Activated CD8-positive, alpha-beta memory T cell treated with anti-CD3 and anti-CD28 coated beads for 4 hours (primary cell): ENCODE data around the gene SHBG.
"Not testable (repeated sequence)": the region's sequence is repeated elsewhere in the genome, so short reads cannot be mapped to it uniquely, and the experiment has no call there.

Experiments
- DNase-seq, 2 donors: peaks; one replicate each; pipeline ENCODE4 v3.0.0-alpha.2; 2020; ENCODE audit warnings: low read depth in 2 of 2

SHBG gene

DNA sequence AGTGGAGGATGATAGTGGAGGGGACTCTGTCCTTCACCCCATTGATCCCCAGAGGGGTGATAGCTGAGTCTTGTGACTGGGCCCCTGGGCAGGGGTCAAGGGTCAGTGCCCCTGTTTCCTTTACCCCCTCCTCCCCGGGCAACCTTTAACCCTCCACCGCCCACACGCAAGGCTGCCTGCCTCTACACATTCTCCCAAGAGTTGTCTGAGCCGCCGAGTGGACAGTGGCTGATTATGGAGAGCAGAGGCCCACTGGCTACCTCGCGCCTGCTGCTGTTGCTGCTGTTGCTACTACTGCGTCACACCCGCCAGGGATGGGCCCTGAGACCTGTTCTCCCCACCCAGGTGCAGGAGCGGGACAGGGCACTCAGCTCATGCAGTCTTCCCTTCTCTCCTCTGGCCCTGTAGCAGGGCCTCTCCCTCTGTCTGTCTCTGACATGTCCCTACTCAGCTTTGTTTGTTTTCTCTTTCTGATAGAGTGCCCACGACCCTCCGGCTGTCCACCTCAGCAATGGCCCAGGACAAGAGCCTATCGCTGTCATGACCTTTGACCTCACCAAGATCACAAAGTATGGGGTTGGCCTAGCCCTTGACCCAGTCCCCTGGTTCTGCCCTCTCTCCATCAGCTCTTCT lies at the start of gene SHBG:
Gene SHBG, plus strand, starts transcription at position 197 of the 633 bp plus-strand sequence. Its CDS starts 38 bp downstream, at position 235.
- no peak for DNase-seq

- no peak for DNase-seq
Observed at GRCh38 chr17:7580604-7581575, 49.0 kb upstream of the SHBG start.

DNA sequence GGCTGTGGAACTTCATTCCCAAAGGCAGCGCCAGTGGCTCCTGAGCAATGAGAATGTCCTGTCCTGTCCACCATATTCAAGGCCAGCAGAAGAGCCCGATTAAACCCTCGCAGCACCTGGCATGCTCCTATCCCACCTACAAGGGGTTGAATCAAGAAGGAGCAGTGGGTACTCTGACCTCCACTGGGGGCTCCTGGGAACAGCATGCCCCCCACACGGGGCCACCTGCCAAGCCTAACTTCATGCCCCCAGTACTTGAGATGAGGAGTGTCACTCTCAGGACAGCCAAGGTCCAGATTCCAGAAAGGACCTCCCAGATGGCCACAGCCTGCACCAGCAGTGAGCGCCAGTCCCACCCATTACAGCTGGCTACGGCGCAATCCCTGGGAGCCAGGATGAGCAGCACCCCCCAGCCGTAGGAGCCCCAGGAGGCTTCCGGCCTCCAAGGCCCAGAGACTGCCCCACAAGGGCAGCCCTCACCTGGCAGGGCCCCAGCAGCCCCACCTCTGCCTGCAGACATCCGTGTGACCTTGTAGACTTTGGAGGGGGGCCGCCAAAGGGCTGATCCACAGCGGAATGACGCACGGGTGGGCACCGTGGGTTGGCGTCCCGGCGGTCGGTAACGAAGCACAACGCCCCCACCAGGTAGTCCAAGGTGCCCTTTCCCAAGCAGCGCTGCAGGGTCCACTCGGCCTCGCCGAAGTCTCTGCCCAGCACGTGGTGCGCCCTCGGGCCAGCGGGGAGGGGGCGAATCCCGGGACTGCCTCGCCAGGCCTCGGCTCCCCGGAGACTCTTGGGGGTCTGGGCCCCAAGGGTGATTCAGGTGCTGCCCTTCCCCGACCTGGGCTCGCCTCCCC lies 47.3 kb upstream of the SHBG start:
- no peak for DNase-seq

DNA sequence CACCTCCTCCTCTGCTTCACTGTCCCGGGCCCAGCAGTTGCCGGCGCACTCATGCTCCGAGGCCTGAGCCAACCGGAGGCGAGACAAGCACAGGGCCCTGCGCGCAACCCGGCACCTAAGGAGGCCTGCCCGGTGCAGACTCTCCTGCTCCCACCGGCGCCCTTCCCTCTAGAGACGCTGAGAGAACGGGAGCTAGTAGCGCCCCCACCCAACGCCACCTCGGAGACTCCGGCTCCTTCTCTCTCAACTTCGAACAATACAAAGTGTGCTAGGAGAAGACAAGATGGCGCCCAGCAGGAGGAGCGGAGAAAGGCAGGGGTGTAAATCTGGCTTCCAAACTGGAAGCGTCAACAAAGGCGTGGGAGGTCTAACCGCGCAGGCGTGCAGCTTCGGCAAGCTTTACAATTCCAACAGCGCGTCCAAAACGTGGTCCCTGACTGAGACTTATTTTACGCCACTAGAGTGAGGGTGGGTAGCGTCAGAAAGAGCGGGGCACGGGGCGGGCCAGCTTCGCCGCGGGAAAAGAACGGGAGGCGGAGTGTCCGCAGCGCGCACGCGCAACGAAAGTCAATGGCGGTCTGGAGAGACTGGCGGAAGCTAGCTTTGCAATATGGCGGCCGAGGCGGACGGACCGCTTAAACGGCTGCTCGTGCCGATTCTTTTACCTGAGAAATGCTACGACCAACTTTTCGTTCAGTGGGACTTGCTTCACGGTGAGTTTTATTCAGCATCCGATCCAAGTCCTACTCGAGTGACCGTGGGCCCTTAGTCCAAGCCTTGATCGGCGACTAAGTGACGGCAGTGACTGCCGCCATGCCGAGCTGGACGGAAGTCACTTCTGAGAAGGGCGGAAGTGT lies 46.5 kb upstream of the SHBG start, which contains the start of gene MPDU1:
Gene MPDU1, plus strand, starts transcription at position 600 of the 857 bp plus-strand sequence. Its CDS starts 11 bp downstream, at position 611.
- peak; percentile 90 to 91 for DNase-seq

- no peak for DNase-seq
Observed at GRCh38 chr17:7586673-7587419, 43.1 kb upstream of the SHBG start.

DNA sequence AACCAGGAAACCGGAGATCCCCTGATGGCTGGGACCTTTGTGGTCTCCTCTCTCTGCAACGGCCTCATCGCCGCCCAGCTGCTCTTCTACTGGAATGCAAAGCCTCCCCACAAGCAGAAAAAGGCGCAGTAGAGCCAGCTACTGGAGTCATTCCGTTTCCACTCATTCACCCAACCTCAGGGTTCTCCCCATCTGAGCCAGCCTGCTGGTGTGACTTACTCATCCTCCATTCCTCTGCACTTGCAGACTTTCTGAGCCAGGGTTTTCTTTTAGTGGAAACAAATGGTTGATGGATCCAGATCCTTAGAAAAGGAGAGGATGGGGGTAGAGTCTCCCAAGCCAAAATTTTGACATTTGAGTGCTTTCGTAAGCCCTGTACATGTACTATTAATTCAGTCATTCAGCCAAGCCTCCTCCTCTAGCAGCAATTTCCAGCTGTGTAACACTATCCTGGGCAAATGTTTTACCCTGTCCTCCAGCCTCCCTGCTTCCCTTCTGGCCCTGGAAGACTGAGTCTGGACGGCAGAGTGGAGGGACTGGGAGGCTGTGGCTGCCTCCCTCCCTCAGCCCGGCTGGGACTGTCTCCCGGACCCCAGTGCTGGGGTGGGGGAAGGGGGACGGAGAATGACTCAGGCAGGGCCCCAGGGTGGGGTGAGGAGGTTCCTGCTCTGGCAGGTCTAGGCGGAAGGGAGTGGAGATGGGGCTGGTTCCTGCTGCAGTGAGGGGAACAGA lies 42.3 kb upstream of the SHBG start:
- no peak for DNase-seq

GRCh38 chr17:7588553-7589203 lies 41.3 kb upstream of the SHBG start:
- DNase-seq, result no peak

DNA sequence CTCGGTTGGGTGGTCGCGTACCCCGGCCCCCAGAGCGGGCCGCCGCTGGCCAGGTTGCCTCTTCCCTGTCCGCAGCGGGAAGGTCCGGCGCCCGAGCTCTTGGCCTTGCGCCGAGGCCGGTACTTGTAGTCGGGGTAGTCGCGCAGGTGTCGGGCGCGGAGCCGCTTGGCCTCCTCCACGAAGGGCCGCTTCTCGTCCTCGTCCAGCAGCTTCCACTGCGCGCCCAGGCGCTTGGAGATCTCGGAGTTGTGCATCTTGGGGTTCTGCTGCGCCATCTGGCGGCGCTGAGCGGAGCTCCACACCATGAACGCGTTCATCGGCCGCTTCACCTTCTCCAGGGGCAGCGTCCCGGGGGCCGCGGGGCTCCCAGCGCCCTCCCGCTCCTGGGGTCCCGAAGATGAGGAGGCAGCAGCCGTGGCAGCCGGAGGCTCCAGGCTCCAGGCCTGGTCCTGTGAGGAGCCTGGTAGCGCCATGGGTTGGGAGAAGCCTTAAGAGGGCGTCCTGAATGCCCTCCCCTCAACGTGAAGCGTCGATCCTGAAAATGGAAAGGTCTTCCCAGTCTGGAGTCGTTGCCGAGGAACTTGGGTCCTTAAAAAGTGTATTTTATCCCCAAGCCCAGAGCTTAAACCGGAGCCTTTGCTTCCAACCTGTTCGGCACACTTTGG lies 40.6 kb upstream of the SHBG start:
- DNase-seq, result peak; percentile 37 to 38

GRCh38 chr17:7589891-7590691 lies 39.8 kb upstream of the SHBG start, which contains the start of gene SOX15:
SOX15 (minus strand) TSS chr17:7590094; CDS start chr17:7589676, 418 bp downstream.
- no peak for DNase-seq

GRCh38 chr17:7590743-7591142 lies 39.2 kb upstream of the SHBG start:
- DNase-seq, result no peak

- no peak for DNase-seq
Observed at GRCh38 chr17:7591596-7591995, 38.3 kb upstream of the SHBG start.

- DNase-seq, result no peak
Observed at GRCh38 chr17:7592422-7593021, 37.4 kb upstream of the SHBG start.

DNA sequence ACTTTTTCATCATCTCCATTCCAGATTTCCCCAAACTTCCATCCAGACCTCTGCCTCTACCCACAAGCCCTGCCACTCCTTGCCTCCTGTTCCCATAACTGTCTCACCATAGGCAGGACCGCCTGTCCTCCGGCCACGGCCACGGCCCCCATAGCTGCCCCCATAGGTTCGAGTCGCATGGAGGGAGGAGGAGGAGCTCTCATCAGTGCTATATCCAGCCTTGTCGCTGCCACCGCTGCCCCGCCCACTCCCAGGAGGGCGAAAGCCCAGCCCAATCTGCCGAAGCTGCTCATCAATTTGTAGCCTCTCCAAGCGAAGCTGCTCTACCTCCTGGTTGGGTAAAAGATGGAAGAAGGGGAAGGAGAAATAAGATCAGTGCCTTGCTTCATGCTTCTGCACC lies 36.6 kb upstream of the SHBG start:
- no peak for DNase-seq

DNA sequence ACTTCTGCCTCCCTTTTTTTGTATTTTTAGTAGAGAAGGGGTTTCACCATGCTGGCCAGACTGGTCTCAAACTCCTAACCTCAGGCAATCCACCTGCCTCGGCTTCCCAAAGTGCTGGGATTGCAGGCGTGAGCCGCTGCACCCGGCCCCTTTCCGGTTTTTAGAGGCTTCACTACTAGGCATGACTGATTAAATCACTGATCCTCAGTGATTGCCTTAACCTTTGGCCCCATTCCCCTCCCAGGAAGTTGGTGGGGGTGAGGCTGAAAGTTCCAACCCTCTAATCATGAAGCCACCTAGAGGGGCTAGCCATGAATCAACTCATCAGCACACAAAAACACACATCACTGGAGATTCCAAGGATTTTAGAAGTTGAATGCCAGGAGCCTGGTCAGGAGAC lies 32.4 kb upstream of the SHBG start:
- not testable (repeated sequence) for DNase-seq

DNA sequence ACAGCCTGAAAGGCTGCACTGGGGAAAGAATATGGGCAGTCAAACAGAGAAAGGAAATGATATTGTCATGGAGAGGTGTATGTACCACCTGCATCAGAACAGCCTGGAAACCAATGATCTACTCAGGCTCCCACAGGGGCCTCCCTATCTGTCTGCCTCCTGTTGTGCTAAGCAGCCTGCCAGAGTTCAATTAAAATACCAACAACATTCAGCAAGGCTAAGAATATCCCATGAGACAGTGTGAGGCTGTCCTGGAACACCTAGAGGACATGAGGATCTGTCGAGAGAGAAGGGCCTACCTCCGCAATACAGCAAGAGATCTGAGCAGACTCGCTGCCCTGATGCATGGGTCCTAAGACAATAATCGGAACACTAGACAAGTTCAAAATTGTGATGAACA lies 23.7 kb upstream of the SHBG start:
- no peak for DNase-seq

GRCh38 chr17:7610641-7611040 lies 19.3 kb upstream of the SHBG start:
- DNase-seq, result no peak
